Measurements from ENCODE around the gene GALNT16.

The GALNT16 gene

DNA sequence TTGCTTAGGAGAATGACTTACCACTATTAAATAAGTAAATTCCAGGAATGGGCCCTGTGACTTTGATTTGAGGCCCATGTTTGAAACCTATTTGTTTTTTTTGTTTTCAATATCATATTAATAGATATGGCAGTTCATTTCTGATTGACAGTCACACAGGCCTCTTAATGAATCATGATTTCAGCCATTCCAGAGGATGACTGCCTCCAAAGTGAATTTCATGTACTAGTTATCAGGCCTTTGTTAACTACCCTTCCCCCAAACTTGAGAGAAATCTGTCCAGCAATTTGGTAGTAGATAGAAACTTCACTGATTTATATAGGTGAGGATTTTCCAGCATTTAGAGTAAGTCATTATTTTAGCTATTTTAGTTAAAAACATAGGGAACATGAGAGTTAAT, 25.9 kb upstream of the GALNT16 start:
- Histone ChIP-seq H3K27ac (replicated peaks) (no peak overlapping the region), H3K27me3 (ENCODE audit: insufficient read depth, poor library complexity, severe bottlenecking) (no peaks in the 10 kb centered on the region), H3K4me3 (replicated peaks; ENCODE audit: insufficient read depth, low read length) (no peak overlapping the region)
- no peak for TF ChIP-seq GABPA (IDR thresholded peaks at IDR 0.05; ENCODE audit: low read depth)
- TF ChIP-seq, protein P1, sequence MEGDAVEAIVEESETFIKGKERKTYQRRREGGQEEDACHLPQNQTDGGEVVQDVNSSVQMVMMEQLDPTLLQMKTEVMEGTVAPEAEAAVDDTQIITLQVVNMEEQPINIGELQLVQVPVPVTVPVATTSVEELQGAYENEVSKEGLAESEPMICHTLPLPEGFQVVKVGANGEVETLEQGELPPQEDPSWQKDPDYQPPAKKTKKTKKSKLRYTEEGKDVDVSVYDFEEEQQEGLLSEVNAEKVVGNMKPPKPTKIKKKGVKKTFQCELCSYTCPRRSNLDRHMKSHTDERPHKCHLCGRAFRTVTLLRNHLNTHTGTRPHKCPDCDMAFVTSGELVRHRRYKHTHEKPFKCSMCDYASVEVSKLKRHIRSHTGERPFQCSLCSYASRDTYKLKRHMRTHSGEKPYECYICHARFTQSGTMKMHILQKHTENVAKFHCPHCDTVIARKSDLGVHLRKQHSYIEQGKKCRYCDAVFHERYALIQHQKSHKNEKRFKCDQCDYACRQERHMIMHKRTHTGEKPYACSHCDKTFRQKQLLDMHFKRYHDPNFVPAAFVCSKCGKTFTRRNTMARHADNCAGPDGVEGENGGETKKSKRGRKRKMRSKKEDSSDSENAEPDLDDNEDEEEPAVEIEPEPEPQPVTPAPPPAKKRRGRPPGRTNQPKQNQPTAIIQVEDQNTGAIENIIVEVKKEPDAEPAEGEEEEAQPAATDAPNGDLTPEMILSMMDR (IDR thresholded peaks at IDR 0.05; ENCODE audit: insufficient read depth, low read length), result no peak
- TF ChIP-seq POLR2AphosphoS5 (IDR thresholded peaks at IDR 0.05; ENCODE audit: low read depth), result no peak
- TF ChIP-seq SPI1 (IDR thresholded peaks at IDR 0.05; ENCODE audit: borderline replicate concordance, low read depth), result no peak
- TF ChIP-seq, protein P2, sequence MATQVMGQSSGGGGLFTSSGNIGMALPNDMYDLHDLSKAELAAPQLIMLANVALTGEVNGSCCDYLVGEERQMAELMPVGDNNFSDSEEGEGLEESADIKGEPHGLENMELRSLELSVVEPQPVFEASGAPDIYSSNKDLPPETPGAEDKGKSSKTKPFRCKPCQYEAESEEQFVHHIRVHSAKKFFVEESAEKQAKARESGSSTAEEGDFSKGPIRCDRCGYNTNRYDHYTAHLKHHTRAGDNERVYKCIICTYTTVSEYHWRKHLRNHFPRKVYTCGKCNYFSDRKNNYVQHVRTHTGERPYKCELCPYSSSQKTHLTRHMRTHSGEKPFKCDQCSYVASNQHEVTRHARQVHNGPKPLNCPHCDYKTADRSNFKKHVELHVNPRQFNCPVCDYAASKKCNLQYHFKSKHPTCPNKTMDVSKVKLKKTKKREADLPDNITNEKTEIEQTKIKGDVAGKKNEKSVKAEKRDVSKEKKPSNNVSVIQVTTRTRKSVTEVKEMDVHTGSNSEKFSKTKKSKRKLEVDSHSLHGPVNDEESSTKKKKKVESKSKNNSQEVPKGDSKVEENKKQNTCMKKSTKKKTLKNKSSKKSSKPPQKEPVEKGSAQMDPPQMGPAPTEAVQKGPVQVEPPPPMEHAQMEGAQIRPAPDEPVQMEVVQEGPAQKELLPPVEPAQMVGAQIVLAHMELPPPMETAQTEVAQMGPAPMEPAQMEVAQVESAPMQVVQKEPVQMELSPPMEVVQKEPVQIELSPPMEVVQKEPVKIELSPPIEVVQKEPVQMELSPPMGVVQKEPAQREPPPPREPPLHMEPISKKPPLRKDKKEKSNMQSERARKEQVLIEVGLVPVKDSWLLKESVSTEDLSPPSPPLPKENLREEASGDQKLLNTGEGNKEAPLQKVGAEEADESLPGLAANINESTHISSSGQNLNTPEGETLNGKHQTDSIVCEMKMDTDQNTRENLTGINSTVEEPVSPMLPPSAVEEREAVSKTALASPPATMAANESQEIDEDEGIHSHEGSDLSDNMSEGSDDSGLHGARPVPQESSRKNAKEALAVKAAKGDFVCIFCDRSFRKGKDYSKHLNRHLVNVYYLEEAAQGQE (IDR thresholded peaks at IDR 0.05; ENCODE audit: insufficient replicate concordance, low read depth), result no peak
- DNase-seq (ENCODE audit: low read depth in 1 of 2, low spot score in 1 of 2), result no peak

DNA sequence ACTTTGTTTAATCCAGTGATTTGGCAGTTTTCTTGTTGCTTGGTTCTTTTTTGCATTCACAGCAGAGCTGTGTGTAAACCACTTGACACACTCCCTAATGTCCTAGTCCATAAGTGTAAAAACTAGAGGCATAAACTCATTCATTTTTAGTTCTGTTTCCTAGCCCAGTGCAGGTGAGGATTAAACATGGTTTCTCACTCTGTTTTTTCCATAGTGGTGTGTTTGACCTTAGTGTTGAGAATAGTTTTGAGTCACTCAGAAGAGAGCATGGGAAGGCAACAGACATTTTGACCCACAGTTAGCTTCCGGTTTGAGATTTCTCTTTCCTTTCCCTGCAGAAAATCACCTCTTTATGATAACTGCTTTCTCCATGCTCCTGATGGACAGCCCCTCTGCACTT, 24.2 kb upstream of the GALNT16 start:
- no peak overlapping the region for H3K27ac ChIP-seq (replicated peaks)
- no peak overlapping the region for H3K4me3 ChIP-seq (replicated peaks; ENCODE audit: insufficient read depth, low read length)
- TF ChIP-seq POLR2AphosphoS5 (IDR thresholded peaks at IDR 0.05; ENCODE audit: low read depth) (no peak), GABPA (IDR thresholded peaks at IDR 0.05; ENCODE audit: low read depth) (no peak)
- DNase-seq (ENCODE audit: low read depth in 1 of 2, low spot score in 1 of 2), result no peak
- H3K27me3 ChIP-seq (ENCODE audit: insufficient read depth, poor library complexity, severe bottlenecking), result no peaks in the 10 kb centered on the region

DNA sequence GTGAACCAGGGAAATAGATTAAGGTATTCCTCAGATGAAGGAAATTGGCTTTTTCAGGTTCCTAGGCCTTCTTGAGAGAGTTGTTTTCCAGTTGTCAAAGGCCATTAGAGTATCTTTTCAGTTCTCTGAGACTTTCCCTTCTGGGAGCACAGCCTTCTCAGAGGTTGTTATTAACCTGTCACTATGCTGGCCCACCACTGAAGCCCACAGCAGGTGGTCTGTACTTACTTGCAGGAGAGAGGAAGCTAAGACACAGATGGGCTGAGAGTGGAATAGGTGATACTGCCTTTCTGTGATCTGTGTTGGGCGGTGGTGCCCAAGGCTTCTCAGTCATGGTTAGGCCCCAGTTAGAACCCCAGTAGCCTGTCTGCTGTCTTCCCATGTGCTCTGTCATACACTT, 22.8 kb upstream of the GALNT16 start:
- DNase-seq (ENCODE audit: low read depth in 1 of 2, low spot score in 1 of 2), result no peak
- Histone ChIP-seq H3K4me3 (replicated peaks; ENCODE audit: insufficient read depth, low read length) (no peak overlapping the region), H3K27ac (replicated peaks) (no peak overlapping the region), H3K27me3 (ENCODE audit: insufficient read depth, poor library complexity, severe bottlenecking) (no peaks in the 10 kb centered on the region)
- TF ChIP-seq SPI1 (IDR thresholded peaks at IDR 0.05; ENCODE audit: borderline replicate concordance, low read depth), result no peak
- no peak for TF ChIP-seq GABPA (IDR thresholded peaks at IDR 0.05; ENCODE audit: low read depth)
- TF ChIP-seq POLR2AphosphoS5 (IDR thresholded peaks at IDR 0.05; ENCODE audit: low read depth), result no peak
- TF ChIP-seq, protein P2 (IDR thresholded peaks at IDR 0.05; ENCODE audit: insufficient replicate concordance, low read depth), result no peak
- TF ChIP-seq, protein P1 (IDR thresholded peaks at IDR 0.05; ENCODE audit: insufficient read depth, low read length), result no peak

DNA sequence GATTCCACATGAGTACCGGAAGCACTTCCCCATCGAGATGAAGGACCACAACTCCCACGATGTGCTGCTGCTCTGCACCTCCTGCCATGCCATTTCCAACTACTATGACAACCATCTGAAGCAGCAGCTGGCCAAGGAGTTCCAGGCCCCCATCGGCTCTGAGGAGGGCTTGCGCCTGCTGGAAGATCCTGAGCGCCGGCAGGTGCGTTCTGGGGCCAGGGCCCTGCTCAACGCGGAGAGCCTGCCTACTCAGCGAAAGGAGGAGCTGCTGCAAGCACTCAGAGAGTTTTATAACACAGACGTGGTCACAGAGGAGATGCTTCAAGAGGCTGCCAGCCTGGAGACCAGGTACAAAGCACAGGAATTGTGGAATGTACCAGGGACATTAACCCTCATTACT, 22.4 kb upstream of the GALNT16 start:
- DNase-seq (ENCODE audit: low read depth in 1 of 2, low spot score in 1 of 2), result no peak
- no peaks in the 10 kb centered on the region for H3K27me3 ChIP-seq (ENCODE audit: insufficient read depth, poor library complexity, severe bottlenecking)
- H3K27ac ChIP-seq (replicated peaks), result no peak overlapping the region
- no peak overlapping the region for H3K4me3 ChIP-seq (replicated peaks; ENCODE audit: insufficient read depth, low read length)
- no peak for TF ChIP-seq SPI1 (IDR thresholded peaks at IDR 0.05; ENCODE audit: borderline replicate concordance, low read depth)
- TF ChIP-seq POLR2AphosphoS5 (IDR thresholded peaks at IDR 0.05; ENCODE audit: low read depth), result no peak
- TF ChIP-seq GABPA (IDR thresholded peaks at IDR 0.05; ENCODE audit: low read depth), result no peak
- TF ChIP-seq, protein P2 (IDR thresholded peaks at IDR 0.05; ENCODE audit: insufficient replicate concordance, low read depth), result no peak
- TF ChIP-seq, protein P1 (IDR thresholded peaks at IDR 0.05; ENCODE audit: insufficient read depth, low read length), result no peak
